AML-193 (cell line): ENCODE results near the gene TEX38.
"Not testable (repeated sequence)": the region's sequence is repeated elsewhere in the genome, so short reads cannot be mapped to it uniquely, and the experiment has no call there.

ENCODE experiments used
- DNase-seq, 2 experiments: peaks; one replicate each; lab custom pipeline; 2025; lab: John Stamatoyannopoulos, UW

The TEX38 gene

DNA sequence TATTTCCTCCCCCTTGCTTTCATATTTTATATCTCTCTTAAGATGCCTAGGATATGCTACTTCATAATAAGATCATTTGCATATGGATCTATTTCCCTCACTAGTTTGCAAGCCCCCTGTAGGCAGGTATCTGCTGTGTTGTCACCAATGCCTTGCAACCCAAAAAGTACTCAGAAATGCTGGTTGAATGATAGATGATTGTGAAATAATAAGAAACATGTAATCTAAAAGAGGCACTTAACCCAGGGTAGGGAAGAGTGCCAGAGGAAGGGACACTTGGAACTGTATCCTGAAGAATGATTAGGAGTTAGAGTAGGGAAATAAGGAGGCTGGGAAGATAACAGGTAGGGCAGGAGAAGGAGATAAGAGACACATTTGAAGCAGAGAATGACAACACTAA is 15.8 kb upstream of the TEX38 start:
- DNase-seq: no peak

GRCh38 chr1:46656643-46657042 is 15.0 kb upstream of the TEX38 start:
- DNase-seq: no peak

DNA sequence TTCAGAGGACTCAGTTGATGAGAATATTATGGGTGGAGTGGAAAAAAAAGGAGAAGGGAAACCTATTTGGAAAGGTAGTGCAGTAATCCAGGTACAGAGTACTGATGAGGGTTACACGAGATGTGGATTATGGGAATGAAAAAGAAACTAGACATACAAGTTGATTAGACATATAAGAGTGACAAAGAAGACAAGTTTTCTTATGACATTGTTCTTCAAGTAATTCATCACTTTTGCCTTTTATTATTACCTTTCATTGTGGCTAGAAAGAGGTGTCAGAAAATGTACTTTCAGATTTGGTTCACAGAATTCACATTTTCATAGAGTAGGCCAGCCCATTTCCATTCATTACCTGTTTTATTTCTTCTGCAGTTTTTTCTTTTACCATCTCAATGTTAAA is 13.9 kb upstream of the TEX38 start:
- no peak for DNase-seq

GRCh38 chr1:46659307-46659870 is 12.3 kb upstream of the TEX38 start:
- DNase-seq: no peak

DNA sequence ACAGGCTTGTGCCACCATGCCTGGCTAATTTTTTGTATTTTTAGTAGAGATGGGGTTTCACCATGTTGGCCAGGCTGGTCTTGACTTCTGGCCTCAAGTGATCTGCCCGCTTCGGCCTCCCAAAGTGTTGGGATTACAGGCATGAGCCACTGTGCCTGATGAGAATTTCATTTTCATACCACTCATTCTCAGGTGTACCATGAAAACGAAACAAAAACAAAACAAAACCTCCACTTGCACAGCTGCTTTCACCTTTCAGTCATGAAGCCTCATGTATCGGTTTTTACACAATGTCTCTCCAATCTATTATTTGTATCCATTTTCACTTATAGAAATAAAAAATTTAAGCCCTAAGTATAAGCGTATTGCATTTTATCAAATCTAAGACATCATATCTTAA is 11.5 kb upstream of the TEX38 start:
- not testable (repeated sequence) for DNase-seq

- not testable (repeated sequence) for DNase-seq
These were observed 8.7 kb upstream of the TEX38 start for GRCh38 chr1:46662919-46663318.

DNA sequence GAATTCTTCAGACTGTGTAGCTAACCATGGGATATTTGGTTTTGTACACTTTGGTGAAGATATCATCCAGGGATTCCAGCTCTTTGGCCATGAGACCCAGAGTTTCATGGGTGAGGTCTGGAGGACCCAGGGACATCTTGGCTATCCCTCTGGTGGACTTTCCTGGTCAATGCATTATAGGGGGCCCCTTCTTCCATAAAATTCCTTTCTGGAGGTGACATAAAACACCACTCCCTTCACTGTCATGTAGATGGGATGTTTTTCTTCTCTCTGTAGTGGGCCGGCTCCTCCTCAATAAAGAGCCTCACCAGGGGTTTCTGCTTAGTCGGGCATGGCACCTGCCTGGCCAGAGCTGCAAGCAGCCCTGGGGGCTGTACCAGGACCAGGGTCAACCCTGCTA is 5.7 kb upstream of the TEX38 start:
- DNase-seq: no peak

- peak; percentile 22 to 26 for DNase-seq
These were observed 3.6 kb upstream of the TEX38 start, which contains the start of gene ATPAF1 for GRCh38 chr1:46667782-46668760. Gene ATPAF1, minus strand, starts transcription at chr1:46668364. Its CDS starts 42 bp downstream, at chr1:46668322.

- no peak for DNase-seq
These were observed 1.5 kb upstream of the TEX38 start for GRCh38 chr1:46670134-46670533.

GRCh38 chr1:46672696-46673095 is 1.0 kb downstream of the TEX38 start:
- DNase-seq: no peak

- DNase-seq: no peak
These were observed 2.1 kb downstream of the TEX38 start for GRCh38 chr1:46673749-46674182.

DNA sequence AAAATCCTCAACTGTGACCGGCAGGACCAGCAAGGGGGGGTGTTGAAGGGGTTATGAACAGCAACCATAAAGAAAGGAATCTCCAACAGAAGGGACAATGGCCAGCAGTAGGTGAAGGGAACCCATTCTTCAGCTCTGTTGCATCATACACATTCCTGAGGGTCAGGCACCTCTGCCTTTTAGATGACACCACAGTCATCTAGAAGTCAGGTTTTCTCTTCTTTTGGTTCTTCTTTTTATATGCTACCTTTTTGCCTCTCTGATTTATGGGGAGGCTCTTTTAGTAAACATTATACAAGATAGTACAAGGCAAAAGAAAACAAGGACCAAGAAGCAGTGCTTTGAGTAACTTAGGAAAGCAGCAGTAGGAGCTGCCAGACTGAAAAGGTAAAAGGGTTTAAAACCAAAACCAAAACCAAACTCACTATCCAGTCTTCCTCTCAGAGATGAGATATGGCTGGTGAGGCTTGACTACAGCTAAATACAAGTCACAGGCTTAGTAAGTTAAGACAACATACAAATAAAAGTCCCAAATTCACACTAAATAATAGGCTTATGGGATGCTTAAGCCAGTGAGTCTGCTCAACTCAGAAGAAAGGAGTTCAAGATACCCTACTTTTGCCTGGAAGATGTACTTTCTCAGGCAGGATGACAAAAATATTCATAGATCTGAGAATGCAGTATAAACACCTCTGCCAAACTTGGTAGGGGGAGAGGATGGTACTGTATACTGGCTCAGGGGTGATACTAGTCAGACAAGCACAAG is 4.1 kb downstream of the TEX38 start:
- no peak for DNase-seq

- no peak for DNase-seq
These were observed 4.9 kb downstream of the TEX38 start for GRCh38 chr1:46676531-46676930.

- no peak for DNase-seq
These were observed 5.7 kb downstream of the TEX38 start for GRCh38 chr1:46677339-46677738.

GRCh38 chr1:46679789-46680573 is 8.3 kb downstream of the TEX38 start:
- no peak for DNase-seq

DNA sequence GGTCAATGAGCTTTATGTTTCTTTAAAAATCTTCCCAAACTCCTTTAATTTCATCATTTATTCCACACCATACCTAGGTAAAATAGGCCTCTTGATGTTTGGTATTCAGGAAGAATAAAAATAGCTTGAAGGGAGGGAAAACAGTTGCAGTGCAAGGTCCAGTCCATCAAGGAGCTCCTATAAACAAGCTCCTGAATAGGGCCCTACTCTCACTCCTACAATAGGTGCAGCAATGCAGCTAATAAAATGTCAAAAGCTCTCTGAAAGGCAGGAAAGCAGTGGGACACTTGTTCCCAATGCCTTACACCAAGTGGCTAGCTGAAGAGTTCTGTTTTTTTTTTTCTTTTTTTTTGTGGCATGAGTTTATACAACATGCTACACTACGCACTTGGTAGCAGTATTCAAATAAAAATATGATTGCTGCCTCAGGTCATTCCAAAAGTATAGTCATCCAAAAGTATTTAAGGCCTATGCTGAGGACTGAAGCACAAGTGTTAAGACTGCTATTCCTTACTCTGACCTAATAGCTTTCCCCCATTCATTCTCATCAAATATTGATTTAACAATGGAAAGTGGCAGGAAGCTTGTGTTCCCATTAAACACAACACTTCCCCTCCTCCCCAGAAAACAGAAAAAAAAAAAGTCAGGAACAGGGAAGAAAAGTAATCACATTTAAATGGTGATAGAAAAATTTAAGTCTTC is 9.8 kb downstream of the TEX38 start:
- DNase-seq: no peak

GRCh38 chr1:46682064-46682463 is 10.4 kb downstream of the TEX38 start:
- DNase-seq: no peak

GRCh38 chr1:46684670-46685069 is 13.0 kb downstream of the TEX38 start:
- DNase-seq: no peak

DNA sequence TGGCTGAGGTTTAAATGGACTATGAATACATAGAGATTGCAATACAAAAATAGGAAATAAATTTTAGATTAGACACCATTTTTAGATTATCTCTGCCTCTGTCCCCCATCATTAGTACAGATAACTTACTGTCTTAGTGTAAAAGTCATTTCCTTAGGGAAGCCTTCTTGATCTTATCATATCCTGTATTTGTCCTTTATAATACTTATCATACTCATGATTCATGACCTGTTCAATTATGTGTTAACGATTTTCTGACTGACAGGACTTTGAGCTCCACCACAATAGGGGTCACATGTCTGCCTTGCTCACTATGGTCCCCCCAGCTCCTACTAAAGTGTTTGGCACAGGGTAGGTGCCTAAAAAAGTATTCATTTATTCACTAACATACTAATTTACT is 14.6 kb downstream of the TEX38 start:
- DNase-seq: no peak

- peak; percentile 33 to 40 for DNase-seq
These were observed 15.5 kb downstream of the TEX38 start for GRCh38 chr1:46687093-46687659.
